OCI-LY1 (cell line): ENCODE data around the gene TP73.

Experiments
- H2AFZ ChIP-seq: fragments of 200-600 bp; sonication (generic), shearing (Covaris generic); 2 replicates; pipeline ENCODE4 v1.6.0; 2014; ENCODE audit warnings: antibody characterized with exemption, mild to moderate bottlenecking, low read length
- H3F3A ChIP-seq: fragments of 200-600 bp; sonication (generic), shearing (Covaris generic); 2 replicates; pipeline ENCODE4 v1.6.0; 2014; ENCODE audit warnings: mild to moderate bottlenecking, antibody characterized with exemption, low read length, moderate library complexity; ENCODE audit not compliant: insufficient read depth
- H3K27ac ChIP-seq: fragments of 200-600 bp; sonication (generic); 2 replicates; pipeline ENCODE4 v1.5.1; 2014; ENCODE audit warnings: low read length, mixed run types, mild to moderate bottlenecking, low read depth; ENCODE audit not compliant: poor library complexity, severe bottlenecking
- H3K27me3 ChIP-seq: fragments of 200-600 bp; sonication (generic); 2 replicates; pipeline ENCODE4 v1.6.0; 2014; ENCODE audit warnings: antibody characterized with exemption, mild to moderate bottlenecking, low read length, moderate library complexity; ENCODE audit not compliant: insufficient read depth
- H3K36me3 ChIP-seq: fragments of 200-600 bp; sonication (generic); 2 replicates; pipeline ENCODE4 v1.6.1; 2014; ENCODE audit warnings: mild to moderate bottlenecking, antibody characterized with exemption, low read length, moderate library complexity, mixed read lengths; ENCODE audit not compliant: insufficient read depth
- H3K4me1 ChIP-seq: fragments of 200-600 bp; sonication (generic); 2 replicates; pipeline ENCODE4 v1.5.1; 2014; ENCODE audit warnings: mild to moderate bottlenecking, low read length, moderate library complexity; ENCODE audit not compliant: insufficient read depth, severe bottlenecking
- H3K4me2 ChIP-seq: fragments of 200-600 bp; sonication (generic), shearing (Covaris generic); 2 replicates; pipeline ENCODE4 v1.6.1; 2014; ENCODE audit warnings: low read length
- H3K4me3 ChIP-seq: fragments of 200-600 bp; sonication (generic); 2 replicates; pipeline ENCODE4 v1.5.1; 2014; ENCODE audit warnings: low read length, low read depth, mild to moderate bottlenecking, mixed read lengths; ENCODE audit not compliant: poor library complexity, severe bottlenecking
- H3K79me2 ChIP-seq: fragments of 200-600 bp; shearing (Covaris generic); 2 replicates; pipeline ENCODE4 v1.6.1; 2016; ENCODE audit warnings: mixed run types, low read length, mixed read lengths; ENCODE audit not compliant: insufficient read depth
- H3K9ac ChIP-seq: fragments of 200-600 bp; sonication (generic), shearing (Covaris generic); 2 replicates; pipeline ENCODE4 v1.6.1; 2014; ENCODE audit warnings: mild to moderate bottlenecking, low read length, mixed read lengths
- H3K9me2 ChIP-seq: fragments of 200-600 bp; sonication (generic), shearing (Covaris generic); 2 replicates; pipeline ENCODE4 v1.6.1; 2014; ENCODE audit warnings: low read depth, mild to moderate bottlenecking, low read length, mixed read lengths
- H3K9me3 ChIP-seq: fragments of 200-600 bp; shearing (Covaris generic); 2 replicates; pipeline ENCODE4 v1.6.1; 2014; ENCODE audit warnings: low read length, mixed read lengths
- H4K20me1 ChIP-seq: fragments of 200-600 bp; sonication (generic), shearing (Covaris generic); 2 replicates; pipeline ENCODE4 v1.6.0; 2016; ENCODE audit warnings: mild to moderate bottlenecking, low read length; ENCODE audit not compliant: insufficient read depth
- EZH2 ChIP-seq: fragments of 200-600 bp; sonication (generic), shearing (Covaris generic); IDR thresholded peaks from 2 replicates; pipeline ENCODE4 v1.8.0; 2017; ENCODE audit warnings: borderline replicate concordance, mixed run types, mild to moderate bottlenecking, antibody characterized with exemption, low read length, moderate library complexity, mixed read lengths
- TF ChIP-seq, protein P1 (sequence below): fragments of 200-600 bp; sonication (generic), shearing (Covaris generic); IDR thresholded peaks from 2 replicates; pipeline ENCODE4 v1.5.1; 2017; ENCODE audit warnings: mild to moderate bottlenecking, antibody characterized with exemption, low read length, moderate library complexity, mixed read lengths

The TP73 gene

DNA sequence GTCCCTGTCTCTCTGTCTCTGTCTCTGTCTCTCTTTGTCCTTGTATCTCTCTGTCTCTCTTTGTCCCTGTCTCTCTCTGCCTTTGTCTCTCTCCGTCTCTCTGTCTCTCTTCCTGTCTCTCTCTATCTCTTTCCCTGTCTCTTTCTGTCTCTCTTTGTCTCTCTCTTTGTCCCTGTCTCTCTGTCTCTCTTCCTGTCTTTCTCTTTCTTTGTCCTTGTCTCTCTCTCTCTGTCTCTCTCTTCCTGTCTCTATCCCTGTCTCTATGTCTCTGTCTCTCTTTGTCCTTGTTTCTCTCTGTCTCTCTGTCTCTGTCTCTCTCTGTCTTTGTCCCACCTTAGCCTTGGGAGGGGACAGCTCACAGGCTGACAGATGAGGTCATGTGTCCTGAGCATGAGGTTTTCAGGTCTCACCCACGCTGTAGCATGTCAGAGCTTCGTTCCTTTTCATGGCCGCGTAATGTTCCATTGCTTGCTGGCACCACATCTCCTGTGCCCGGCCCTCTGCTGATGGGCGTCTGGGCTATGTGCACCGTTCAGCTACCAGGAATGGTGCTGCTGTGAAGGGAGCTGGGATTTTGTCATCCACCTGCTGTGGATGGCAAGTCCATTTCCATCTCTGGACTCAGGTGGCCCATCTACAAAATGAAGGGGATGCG, 27.6 kb downstream of the TP73 start:
- no peaks in the 10 kb centered on the region for H3K27me3 ChIP-seq
- H3K36me3 ChIP-seq: no peaks in the 10 kb centered on the region
- H3K9me2 ChIP-seq: no peaks in the 10 kb centered on the region
- no peaks in the 10 kb centered on the region for H3F3A ChIP-seq
- no peaks in the 10 kb centered on the region for H4K20me1 ChIP-seq
- H3K4me2 ChIP-seq: no peak overlapping the region
- H3K4me1 ChIP-seq: no peaks in the 10 kb centered on the region
- no peaks in the 10 kb centered on the region for H3K79me2 ChIP-seq
- H3K9me3 ChIP-seq: no peaks in the 10 kb centered on the region
- H2AFZ ChIP-seq: no peak overlapping the region
- TF ChIP-seq EZH2: no peak
- TF ChIP-seq, protein P1, sequence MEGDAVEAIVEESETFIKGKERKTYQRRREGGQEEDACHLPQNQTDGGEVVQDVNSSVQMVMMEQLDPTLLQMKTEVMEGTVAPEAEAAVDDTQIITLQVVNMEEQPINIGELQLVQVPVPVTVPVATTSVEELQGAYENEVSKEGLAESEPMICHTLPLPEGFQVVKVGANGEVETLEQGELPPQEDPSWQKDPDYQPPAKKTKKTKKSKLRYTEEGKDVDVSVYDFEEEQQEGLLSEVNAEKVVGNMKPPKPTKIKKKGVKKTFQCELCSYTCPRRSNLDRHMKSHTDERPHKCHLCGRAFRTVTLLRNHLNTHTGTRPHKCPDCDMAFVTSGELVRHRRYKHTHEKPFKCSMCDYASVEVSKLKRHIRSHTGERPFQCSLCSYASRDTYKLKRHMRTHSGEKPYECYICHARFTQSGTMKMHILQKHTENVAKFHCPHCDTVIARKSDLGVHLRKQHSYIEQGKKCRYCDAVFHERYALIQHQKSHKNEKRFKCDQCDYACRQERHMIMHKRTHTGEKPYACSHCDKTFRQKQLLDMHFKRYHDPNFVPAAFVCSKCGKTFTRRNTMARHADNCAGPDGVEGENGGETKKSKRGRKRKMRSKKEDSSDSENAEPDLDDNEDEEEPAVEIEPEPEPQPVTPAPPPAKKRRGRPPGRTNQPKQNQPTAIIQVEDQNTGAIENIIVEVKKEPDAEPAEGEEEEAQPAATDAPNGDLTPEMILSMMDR: no peak
- H3K4me3 ChIP-seq: no peak overlapping the region
- no peak overlapping the region for H3K9ac ChIP-seq
- no peak overlapping the region for H3K27ac ChIP-seq

- H4K20me1 ChIP-seq: no peaks in the 10 kb centered on the region
- no peaks in the 10 kb centered on the region for H3K4me1 ChIP-seq
- no peak overlapping the region for H3K27ac ChIP-seq
- TF ChIP-seq, protein P1: no peak
- TF ChIP-seq EZH2: no peak
- no peaks in the 10 kb centered on the region for H3K9me3 ChIP-seq
- no peak overlapping the region for H3K9ac ChIP-seq
- no peak overlapping the region for H3K4me2 ChIP-seq
- no peaks in the 10 kb centered on the region for H3K36me3 ChIP-seq
- no peak overlapping the region for H2AFZ ChIP-seq
- H3F3A ChIP-seq: no peaks in the 10 kb centered on the region
- H3K79me2 ChIP-seq: no peaks in the 10 kb centered on the region
- H3K9me2 ChIP-seq: no peaks in the 10 kb centered on the region
- H3K27me3 ChIP-seq: no peaks in the 10 kb centered on the region
- no peak overlapping the region for H3K4me3 ChIP-seq
These were observed 28.3 kb downstream of the TP73 start for GRCh38 chr1:3680488-3681230.

GRCh38 chr1:3681231-3681897, 29.0 kb downstream of the TP73 start:
- no peak overlapping the region for H3K4me2 ChIP-seq
- no peaks in the 10 kb centered on the region for H3K4me1 ChIP-seq
- H3F3A ChIP-seq: no peaks in the 10 kb centered on the region
- H3K79me2 ChIP-seq: no peaks in the 10 kb centered on the region
- H3K27ac ChIP-seq: no peak overlapping the region
- H3K36me3 ChIP-seq: no peaks in the 10 kb centered on the region
- H2AFZ ChIP-seq: no peak overlapping the region
- no peaks in the 10 kb centered on the region for H3K27me3 ChIP-seq
- H4K20me1 ChIP-seq: no peaks in the 10 kb centered on the region
- no peaks in the 10 kb centered on the region for H3K9me2 ChIP-seq
- no peak overlapping the region for H3K4me3 ChIP-seq
- no peaks in the 10 kb centered on the region for H3K9me3 ChIP-seq
- H3K9ac ChIP-seq: no peak overlapping the region
- TF ChIP-seq EZH2: no peak
- TF ChIP-seq, protein P1: no peak
